ENCODE results near the gene TTI1.

The TTI1 gene

DNA sequence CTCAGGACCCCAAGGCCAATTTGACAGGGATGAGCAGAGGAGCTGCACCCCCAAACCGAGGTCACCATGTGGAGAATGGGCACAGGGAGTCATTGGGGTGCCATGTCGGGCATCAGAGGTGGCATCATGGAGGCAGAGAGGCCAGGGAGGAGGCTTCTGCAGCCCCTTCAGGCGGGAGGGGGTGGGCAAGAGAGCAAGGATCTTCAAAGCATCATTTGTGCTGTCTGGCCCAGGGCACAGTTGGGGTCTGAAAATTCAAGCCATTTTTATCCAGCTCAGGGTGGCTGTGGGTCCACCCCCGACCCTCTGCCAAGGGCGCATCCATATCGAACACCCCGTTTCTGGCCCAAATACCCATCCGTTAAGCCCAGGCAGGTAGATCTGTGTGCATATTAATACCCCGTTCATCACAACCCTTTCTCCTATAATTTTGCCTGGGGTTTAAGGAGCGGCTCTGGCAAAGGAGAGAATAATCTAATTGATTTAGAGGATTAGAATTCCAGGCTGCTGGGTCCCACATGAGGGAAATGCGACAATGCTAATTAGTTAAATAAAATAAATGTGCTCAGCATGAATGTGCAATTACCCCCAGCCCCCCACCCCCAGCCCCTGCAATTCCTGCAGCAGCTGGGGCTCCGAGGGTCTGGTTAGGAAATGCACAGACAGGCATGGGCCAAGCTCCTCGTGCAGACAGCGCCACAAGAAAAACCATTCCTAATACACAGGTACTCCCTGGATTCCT is 98.5 kb downstream of the TTI1 start:
- DNase-seq: no peak

DNA sequence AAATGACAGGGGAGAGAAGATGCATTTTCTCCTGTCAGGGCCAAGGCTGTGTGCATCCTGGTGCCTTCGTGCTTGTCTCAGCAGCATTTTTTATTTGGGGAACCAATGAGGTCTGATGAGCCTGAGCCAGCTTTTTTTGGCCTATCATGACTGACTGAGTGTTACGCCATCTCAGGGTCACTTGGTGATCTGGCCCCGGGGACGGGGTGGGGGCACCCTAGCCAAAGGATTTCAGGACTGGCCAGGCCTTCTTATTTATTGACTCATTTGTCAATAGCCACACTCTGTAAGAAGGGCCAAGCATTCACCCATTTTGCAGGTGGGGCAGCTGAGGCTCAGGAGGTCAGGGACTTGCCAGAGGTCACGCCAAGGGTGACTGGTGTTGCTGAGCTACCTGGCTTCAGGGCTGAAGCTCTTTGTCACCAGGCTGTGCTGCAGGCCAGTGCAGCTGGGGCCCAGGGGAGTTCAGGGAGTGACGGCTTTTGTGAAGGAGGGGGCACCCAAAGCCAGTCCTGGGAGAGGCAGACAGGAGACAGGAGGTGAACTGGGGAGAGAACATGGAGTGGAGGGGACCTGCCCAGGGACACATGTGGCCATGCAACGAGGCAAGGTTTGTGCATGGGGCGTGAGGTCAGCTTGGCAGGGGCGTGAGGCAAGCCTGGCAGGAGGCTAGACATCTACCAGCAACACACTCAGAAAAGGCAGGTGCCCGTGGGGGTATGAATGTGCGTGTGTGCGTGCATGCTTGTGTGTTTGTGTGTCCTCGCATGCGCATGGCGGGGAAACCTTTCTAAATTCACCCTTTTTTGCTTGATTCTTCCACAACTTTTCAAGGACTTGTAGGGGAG is 99.2 kb downstream of the TTI1 start:
- no peak for DNase-seq

All from NCI-H1436 treated with DMSO at 0.1 percent for 48 hours (cell line).